ENCODE results near the gene SPIRE2. TPM values are rescaled to one million over a fixed set of nuclear protein-coding genes. Genes with fewer than 3 reads are reported as not detected.

Gene SPIRE2
- total and polyA plus RNA-seq, 2 experiments from 2014 or later, result 18.4 to 21.7 TPM

GRCh38 chr16:89905511-89906139 lies 77.3 kb downstream of the SPIRE2 start:
- no peak overlapping the region for H3K4me3 ChIP-seq
- H3K36me3 ChIP-seq (replicated peaks; ENCODE audit: insufficient read depth, low read depth), result no peaks in the 10 kb centered on the region
- H4K20me1 ChIP-seq (ENCODE audit: insufficient read depth, poor library complexity, severe bottlenecking), result no peaks in the 10 kb centered on the region
- no peak for DNase-seq (ENCODE audit: low spot score)
- no peak overlapping the region for H3K4me2 ChIP-seq
- whole genome bisulfite sequencing (ENCODE audit: low lambda C conversion rate, missing lambda C conversion rate), result 94% methylated on average over 23 of the region's 23 CpGs
- no peak overlapping the region for H2AFZ ChIP-seq
- no peaks in the 10 kb centered on the region for H3K4me1 ChIP-seq (ENCODE audit: insufficient read depth)
- no peaks in the 10 kb centered on the region for H3K9me3 ChIP-seq (ENCODE audit: low read depth)
- no peaks in the 10 kb centered on the region for H3K27me3 ChIP-seq
- no peaks in the 10 kb centered on the region for H3K9me2 ChIP-seq (replicated peaks; ENCODE audit: insufficient read depth)
- H3K27ac ChIP-seq, result no peak overlapping the region
- H3K79me2 ChIP-seq, result no peaks in the 10 kb centered on the region
- TF ChIP-seq CTCF (IDR thresholded peaks at IDR 0.05; ENCODE audit: poor library complexity), result no peak
- no peak for TF ChIP-seq EZH2phosphoT487 (IDR thresholded peaks at IDR 0.05; ENCODE audit: low read depth, severe bottlenecking, unreplicated experiment)
- no peak for TF ChIP-seq EZH2 (IDR thresholded peaks at IDR 0.05; ENCODE audit: borderline replicate concordance)

- no peak for TF ChIP-seq EZH2phosphoT487 (IDR thresholded peaks at IDR 0.05; ENCODE audit: low read depth, severe bottlenecking, unreplicated experiment)
- no peak for TF ChIP-seq EZH2 (IDR thresholded peaks at IDR 0.05; ENCODE audit: borderline replicate concordance)
- TF ChIP-seq CTCF (IDR thresholded peaks at IDR 0.05; ENCODE audit: poor library complexity), result no peak
- Histone ChIP-seq H3K4me2 (no peak overlapping the region), H3K79me2 (no peaks in the 10 kb centered on the region), H3K4me3 (no peak overlapping the region), H2AFZ (no peak overlapping the region), H3K27ac (no peak overlapping the region), H3K27me3 (no peaks in the 10 kb centered on the region), H3K9me2 (replicated peaks; ENCODE audit: insufficient read depth) (no peaks in the 10 kb centered on the region), H3K4me1 (ENCODE audit: insufficient read depth) (no peaks in the 10 kb centered on the region), H3K36me3 (replicated peaks; ENCODE audit: insufficient read depth, low read depth) (no peaks in the 10 kb centered on the region), H4K20me1 (ENCODE audit: insufficient read depth, poor library complexity, severe bottlenecking) (no peaks in the 10 kb centered on the region), H3K9me3 (ENCODE audit: low read depth) (no peaks in the 10 kb centered on the region)
- 98% methylated on average over 39 of the region's 40 CpGs for WGBS (ENCODE audit: low lambda C conversion rate, missing lambda C conversion rate)
- no peak for DNase-seq (ENCODE audit: low spot score)
These were observed 78.1 kb downstream of the SPIRE2 start for GRCh38 chr16:89906140-89907025.

- Histone ChIP-seq H4K20me1 (ENCODE audit: insufficient read depth, poor library complexity, severe bottlenecking) (no peaks in the 10 kb centered on the region), H3K9me3 (ENCODE audit: low read depth) (no peaks in the 10 kb centered on the region), H3K9me2 (replicated peaks; ENCODE audit: insufficient read depth) (no peaks in the 10 kb centered on the region), H3K4me2 (no peak overlapping the region), H3K4me1 (ENCODE audit: insufficient read depth) (no peaks in the 10 kb centered on the region), H2AFZ (no peak overlapping the region), H3K36me3 (replicated peaks; ENCODE audit: insufficient read depth, low read depth) (no peaks in the 10 kb centered on the region), H3K4me3 (no peak overlapping the region), H3K27me3 (no peaks in the 10 kb centered on the region), H3K27ac (no peak overlapping the region), H3K79me2 (no peaks in the 10 kb centered on the region)
- no peak for DNase-seq (ENCODE audit: low spot score)
- TF ChIP-seq CTCF (IDR thresholded peaks at IDR 0.05; ENCODE audit: poor library complexity), result no peak
- TF ChIP-seq EZH2 (IDR thresholded peaks at IDR 0.05; ENCODE audit: borderline replicate concordance), result no peak
- TF ChIP-seq EZH2phosphoT487 (IDR thresholded peaks at IDR 0.05; ENCODE audit: low read depth, severe bottlenecking, unreplicated experiment), result no peak
- 98% methylated on average over 8 of the region's 13 CpGs for WGBS (ENCODE audit: low lambda C conversion rate, missing lambda C conversion rate)
These were observed 79.0 kb downstream of the SPIRE2 start for GRCh38 chr16:89907055-89907814.

Data from hepatocyte (in vitro differentiated cells).